HG03060 (cell line): ENCODE results near the gene SCAPER.

Source experiments
- ATAC-seq: cut with Tn5 transposase; IDR thresholded peaks from one replicate; pipeline ENCODE4 v1.9.1; 2021; ENCODE audit warnings: low read depth, moderate number of reproducible peaks; ENCODE audit not compliant: unreplicated experiment

Gene SCAPER

GRCh38 chr15:76382987-76383728 lies 522.0 kb downstream of the SCAPER start:
- ATAC-seq = no peak

DNA sequence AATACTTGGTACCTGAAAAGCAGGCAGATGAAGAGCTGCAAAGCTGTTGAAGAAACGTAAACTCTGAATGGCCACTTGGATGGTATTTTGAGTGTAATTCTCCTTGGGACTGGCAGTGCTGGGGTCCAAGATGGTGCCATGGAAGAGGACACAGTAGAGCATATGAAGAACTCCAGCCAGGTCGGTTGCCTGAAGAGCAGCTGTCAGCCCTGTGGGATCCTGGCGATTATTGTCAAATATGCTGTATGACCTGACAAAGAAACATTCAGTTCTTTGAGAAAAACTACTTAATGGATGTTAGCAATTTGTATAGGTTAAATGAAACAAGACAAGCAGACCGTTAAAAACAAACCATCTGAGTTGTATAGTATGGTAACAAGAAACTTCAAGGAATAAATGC lies 523.8 kb downstream of the SCAPER start:
- ATAC-seq = no peak

DNA sequence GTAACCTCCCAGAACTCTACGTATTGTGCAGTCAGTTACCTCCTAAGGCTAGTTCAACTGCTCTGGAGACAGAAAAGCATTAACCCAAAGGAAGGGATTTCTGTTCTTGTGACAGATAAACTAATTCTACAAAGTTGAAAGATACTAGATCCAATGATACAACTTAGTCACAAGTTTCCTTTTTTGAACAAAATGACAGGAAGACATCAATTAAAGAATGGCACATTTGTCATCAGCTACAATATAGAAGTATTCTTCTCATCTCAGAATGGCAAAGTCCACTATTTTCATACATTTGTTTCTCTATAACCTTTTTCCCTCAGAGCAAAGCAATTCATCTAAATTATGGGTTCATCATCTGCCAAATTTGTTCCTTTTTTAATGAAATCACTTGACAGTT lies 524.9 kb downstream of the SCAPER start:
- no peak for ATAC-seq

DNA sequence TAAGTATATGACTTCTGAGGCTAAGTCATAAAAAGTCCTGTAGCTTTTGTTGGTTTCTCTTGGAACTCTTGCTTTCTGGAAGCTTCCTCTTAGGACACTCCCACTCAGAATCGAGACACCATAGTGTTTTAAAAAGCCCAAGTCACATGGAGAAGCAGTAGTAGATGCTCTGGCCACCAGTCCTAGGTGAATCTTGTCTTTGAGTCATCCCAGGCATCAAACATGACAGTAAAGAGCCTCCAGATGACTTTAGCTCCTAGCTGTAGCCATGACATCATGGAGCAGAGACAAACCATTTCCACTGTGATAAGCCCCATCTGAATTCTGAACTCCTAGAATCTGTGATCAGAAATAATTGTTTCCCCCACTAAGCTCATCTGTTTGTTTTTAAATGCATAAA lies 526.4 kb downstream of the SCAPER start:
- no peak for ATAC-seq

DNA sequence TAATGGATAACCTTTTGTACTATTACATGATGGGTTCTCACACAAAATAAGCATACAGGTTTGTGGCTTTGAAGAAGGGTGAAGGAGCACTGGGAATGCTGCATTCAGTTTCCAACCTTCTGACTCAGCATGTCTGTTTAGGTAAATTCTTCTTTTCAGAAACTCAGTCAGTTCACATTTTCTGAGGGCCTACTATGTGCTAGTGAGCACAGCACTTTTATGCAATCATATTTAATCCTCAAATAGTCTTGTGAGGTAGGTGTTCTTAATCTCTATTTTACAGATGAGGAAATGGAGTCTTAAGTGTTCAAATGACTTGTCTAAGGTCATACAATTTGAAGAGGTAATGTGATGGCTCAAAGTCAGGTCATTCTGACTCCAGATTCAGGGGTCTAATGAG lies 527.4 kb downstream of the SCAPER start:
- no peak for ATAC-seq

GRCh38 chr15:76377217-76377616 lies 527.9 kb downstream of the SCAPER start:
- ATAC-seq = no peak

- ATAC-seq = no peak
Measured at GRCh38 chr15:76376816-76377215, 528.3 kb downstream of the SCAPER start.

- ATAC-seq = no peak
Measured at GRCh38 chr15:76376029-76376428, 529.1 kb downstream of the SCAPER start.

GRCh38 chr15:76368122-76368621 lies 537.0 kb downstream of the SCAPER start:
- no peak for ATAC-seq

GRCh38 chr15:76366714-76367113 lies 538.4 kb downstream of the SCAPER start:
- no peak for ATAC-seq

- no peak for ATAC-seq
Measured at GRCh38 chr15:76363251-76363650, 541.9 kb downstream of the SCAPER start.

DNA sequence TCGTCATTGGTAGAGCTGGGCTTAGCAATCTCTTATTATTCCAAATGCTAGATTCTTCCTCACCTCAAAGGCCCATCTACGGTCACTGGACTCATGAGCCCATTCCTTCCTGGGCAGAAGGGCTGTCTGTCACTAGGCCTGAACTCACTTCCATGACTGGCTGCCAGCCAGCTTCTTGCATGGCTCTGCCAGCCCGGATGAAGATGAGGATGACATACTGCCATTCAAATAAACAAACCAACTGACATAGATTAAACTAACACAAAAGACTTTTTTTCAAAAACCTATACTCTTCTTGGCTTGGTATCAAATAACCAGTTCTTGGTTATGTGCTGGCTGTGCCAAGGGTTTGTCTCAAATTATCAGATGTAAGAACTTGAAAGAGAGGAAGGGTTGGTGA lies 544.7 kb downstream of the SCAPER start:
- ATAC-seq = no peak

GRCh38 chr15:76359152-76359551 lies 546.0 kb downstream of the SCAPER start:
- ATAC-seq = no peak

DNA sequence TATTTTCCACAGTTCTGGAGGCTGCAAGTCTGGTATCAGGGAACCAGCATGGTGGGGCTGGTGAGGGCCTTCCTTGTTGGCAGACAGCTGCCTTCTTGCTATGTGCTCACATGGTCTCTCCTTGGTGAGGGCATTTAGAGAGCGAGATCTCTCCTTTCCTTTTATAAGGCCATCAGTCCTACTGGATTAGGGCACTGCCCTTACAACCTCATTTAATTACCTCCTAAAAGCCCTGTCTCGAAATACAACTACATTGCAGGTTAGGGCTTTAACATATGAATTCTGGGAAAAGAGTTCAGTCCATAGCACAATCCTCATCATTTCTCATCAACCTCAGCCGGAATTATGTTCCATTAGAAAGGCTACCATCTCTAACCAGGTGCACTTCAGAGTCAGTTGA lies 546.7 kb downstream of the SCAPER start:
- no peak for ATAC-seq

DNA sequence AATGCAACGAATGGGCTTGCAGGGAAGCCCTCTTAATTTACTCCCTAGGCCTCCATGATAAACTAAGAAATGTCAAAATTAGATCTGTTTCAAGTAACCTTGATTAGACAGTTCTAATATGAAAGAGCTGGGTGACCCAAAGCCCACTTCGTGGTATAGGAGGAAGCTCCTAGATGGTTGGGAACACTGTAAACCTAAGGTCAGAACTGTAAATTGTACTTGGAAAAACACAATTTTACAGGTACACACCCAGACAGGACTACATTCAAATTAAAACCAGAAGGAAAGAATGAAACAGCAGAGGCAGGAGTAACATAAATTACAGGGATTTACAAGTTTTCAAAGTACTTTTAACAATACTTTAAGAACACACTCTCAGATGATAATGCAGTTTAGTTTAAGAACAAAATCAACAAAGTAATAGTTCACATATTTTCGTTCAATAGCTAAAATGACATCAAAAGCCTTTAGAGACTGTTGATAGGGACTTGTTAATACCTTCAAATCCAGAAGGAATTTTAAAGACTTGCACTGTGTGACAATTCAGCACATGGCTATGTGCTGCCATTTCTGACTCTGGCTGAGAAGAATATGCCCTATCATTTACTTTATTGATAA lies 550.2 kb downstream of the SCAPER start:
- no peak for ATAC-seq

GRCh38 chr15:76353903-76354302 lies 551.2 kb downstream of the SCAPER start:
- ATAC-seq = no peak

GRCh38 chr15:76353023-76353577 lies 552.0 kb downstream of the SCAPER start:
- no peak for ATAC-seq

GRCh38 chr15:76349301-76350070 lies 555.7 kb downstream of the SCAPER start:
- no peak for ATAC-seq

DNA sequence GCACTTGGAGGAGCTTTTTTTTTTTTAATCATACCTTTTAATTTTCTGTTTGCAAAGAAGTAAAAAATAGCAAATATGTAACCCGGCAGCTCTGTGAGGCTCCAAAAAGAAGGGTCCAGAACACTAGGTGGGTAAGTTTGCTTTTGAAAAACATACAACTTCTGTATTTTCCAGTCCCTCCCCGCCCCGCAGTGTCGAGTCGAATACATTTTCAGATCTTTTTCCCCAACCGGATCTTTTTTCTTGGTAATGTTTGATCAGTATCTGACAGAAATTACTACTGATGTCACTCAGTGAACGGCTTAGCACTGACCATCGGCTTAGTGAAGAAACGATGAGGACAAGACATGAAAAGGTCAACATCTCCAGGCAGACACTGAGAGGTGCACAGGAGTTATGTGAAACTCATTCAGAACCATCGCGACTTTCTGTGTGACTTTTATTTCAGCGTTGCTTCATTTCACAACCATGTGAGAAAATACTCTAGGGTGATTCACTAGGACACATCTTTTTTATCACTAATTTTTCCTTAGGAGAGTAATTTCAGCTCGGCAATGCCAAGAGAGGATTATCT lies 557.6 kb downstream of the SCAPER start:
- no peak for ATAC-seq

GRCh38 chr15:76346669-76347481 lies 558.3 kb downstream of the SCAPER start:
- no peak for ATAC-seq
